ENCODE measurements around the gene ECT2. TPM values are rescaled to one million over a fixed set of nuclear protein-coding genes. Genes with fewer than 3 reads are reported as not detected.
"Not testable (repeated sequence)": the region's sequence is repeated elsewhere in the genome, so short reads cannot be mapped to it uniquely, and the experiment has no call there.

Gene ECT2
- polyA plus RNA-seq, 1 donor (not counting 4 experiments of a cell fraction or from before 2014, with no cell fraction given), result 34.2 TPM

- Histone ChIP-seq H3K27me3 (ENCODE audit: control insufficient read depth, extremely low read depth, insufficient read depth, low read length) (no peaks in the 10 kb centered on the region), H3K4me2 (ENCODE audit: control insufficient read depth, extremely low read depth, insufficient read depth, low read depth, low read length) (no peak overlapping the region), H2AFZ (ENCODE audit: control insufficient read depth, low read length) (no peak overlapping the region), H4K20me1 (ENCODE audit: control insufficient read depth, extremely low read depth, insufficient read depth, low read length) (no peaks in the 10 kb centered on the region), H3K36me3 (ENCODE audit: control insufficient read depth in 2 of 2, extremely low read depth in 1 of 2, insufficient read depth in 2 of 2, low read length in 2 of 2) (no peaks in the 10 kb centered on the region), H3K9ac (ENCODE audit: control insufficient read depth, extremely low read depth, insufficient read depth, low read length) (no peak overlapping the region), H3K9me1 (ENCODE audit: control insufficient read depth, extremely low read depth, insufficient read depth, low read length) (no peaks in the 10 kb centered on the region), H3K4me1 (ENCODE audit: control insufficient read depth, extremely low read depth, insufficient read depth, low read length) (no peaks in the 10 kb centered on the region), H3K4me3 (ENCODE audit: control insufficient read depth in 2 of 3, extremely low read depth in 1 of 3, insufficient read depth in 2 of 3, low read depth in 1 of 3, low read length in 3 of 3) (no peak overlapping the region), H3K9me3 (ENCODE audit: control insufficient read depth, low read depth, low read length) (peaks cover 5% of the 10 kb centered on the region), H3K27ac (ENCODE audit: control insufficient read depth, insufficient read depth, low read length) (no peak overlapping the region), H3K79me2 (ENCODE audit: control insufficient read depth, insufficient read depth, low read length) (no peaks in the 10 kb centered on the region)
- DNase-seq (ENCODE audit: low read depth, low spot score) (no peak), FAIRE-seq (no peak)
- dilution Hi-C loops (cut with MboI; ENCODE audit: extremely low pct_ligation_motif_present, low sequenced_read_pairs), result no loop called here
- TF ChIP-seq CTCF (optimal IDR thresholded peaks at IDR 0.05 in 1 of 3, IDR thresholded peaks at IDR 0.05 in 1 of 3, conservative IDR thresholded peaks at IDR 0.05 in 1 of 3; ENCODE audit: extremely low read depth in 1 of 3, insufficient read depth in 2 of 3, low read length in 3 of 3), result no peak
- TF ChIP-seq EZH2 (IDR thresholded peaks at IDR 0.05; ENCODE audit: low read length), result no peak
Measured at GRCh38 chr3:172717493-172718088, 32.9 kb upstream of the ECT2 start.

GRCh38 chr3:172722536-172723040 is 27.9 kb upstream of the ECT2 start:
- FAIRE-seq; H3K4me1 ChIP-seq (ENCODE audit: control insufficient read depth, extremely low read depth, insufficient read depth, low read length); H3K4me2 ChIP-seq (ENCODE audit: control insufficient read depth, extremely low read depth, insufficient read depth, low read depth, low read length); H4K20me1 ChIP-seq (ENCODE audit: control insufficient read depth, extremely low read depth, insufficient read depth, low read length); H3K79me2 ChIP-seq (ENCODE audit: control insufficient read depth, insufficient read depth, low read length); H3K9me1 ChIP-seq (ENCODE audit: control insufficient read depth, extremely low read depth, insufficient read depth, low read length); H3K27ac ChIP-seq (ENCODE audit: control insufficient read depth, insufficient read depth, low read length); H3K4me3 ChIP-seq (ENCODE audit: control insufficient read depth in 2 of 3, extremely low read depth in 1 of 3, insufficient read depth in 2 of 3, low read depth in 1 of 3, low read length in 3 of 3); H3K36me3 ChIP-seq (ENCODE audit: control insufficient read depth in 2 of 2, extremely low read depth in 1 of 2, insufficient read depth in 2 of 2, low read length in 2 of 2); H3K9me3 ChIP-seq (ENCODE audit: control insufficient read depth, low read depth, low read length); H3K9ac ChIP-seq (ENCODE audit: control insufficient read depth, extremely low read depth, insufficient read depth, low read length); H3K27me3 ChIP-seq (ENCODE audit: control insufficient read depth, extremely low read depth, insufficient read depth, low read length); dilution Hi-C loops (cut with MboI; ENCODE audit: extremely low pct_ligation_motif_present, low sequenced_read_pairs); DNase-seq (ENCODE audit: low read depth, low spot score); H2AFZ ChIP-seq (ENCODE audit: control insufficient read depth, low read length): not testable (repeated sequence)

- H3K4me3 ChIP-seq (ENCODE audit: control insufficient read depth in 2 of 3, extremely low read depth in 1 of 3, insufficient read depth in 2 of 3, low read depth in 1 of 3, low read length in 3 of 3), result no peak overlapping the region
- dilution Hi-C loops (cut with MboI; ENCODE audit: extremely low pct_ligation_motif_present, low sequenced_read_pairs), result no loop called here
- FAIRE-seq, result no peak
- DNase-seq (ENCODE audit: low read depth, low spot score), result no peak
- H2AFZ ChIP-seq (ENCODE audit: control insufficient read depth, low read length), result no peak overlapping the region
- no peaks in the 10 kb centered on the region for H3K79me2 ChIP-seq (ENCODE audit: control insufficient read depth, insufficient read depth, low read length)
- no peak overlapping the region for H3K27ac ChIP-seq (ENCODE audit: control insufficient read depth, insufficient read depth, low read length)
- no peaks in the 10 kb centered on the region for H3K27me3 ChIP-seq (ENCODE audit: control insufficient read depth, extremely low read depth, insufficient read depth, low read length)
- H3K9me1 ChIP-seq (ENCODE audit: control insufficient read depth, extremely low read depth, insufficient read depth, low read length), result no peaks in the 10 kb centered on the region
- no peak overlapping the region for H3K4me2 ChIP-seq (ENCODE audit: control insufficient read depth, extremely low read depth, insufficient read depth, low read depth, low read length)
- H4K20me1 ChIP-seq (ENCODE audit: control insufficient read depth, extremely low read depth, insufficient read depth, low read length), result no peaks in the 10 kb centered on the region
- no peaks in the 10 kb centered on the region for H3K36me3 ChIP-seq (ENCODE audit: control insufficient read depth in 2 of 2, extremely low read depth in 1 of 2, insufficient read depth in 2 of 2, low read length in 2 of 2)
- peaks cover 2% of the 10 kb centered on the region for H3K9me3 ChIP-seq (ENCODE audit: control insufficient read depth, low read depth, low read length)
- no peak overlapping the region for H3K9ac ChIP-seq (ENCODE audit: control insufficient read depth, extremely low read depth, insufficient read depth, low read length)
- H3K4me1 ChIP-seq (ENCODE audit: control insufficient read depth, extremely low read depth, insufficient read depth, low read length), result no peaks in the 10 kb centered on the region
- TF ChIP-seq CTCF (optimal IDR thresholded peaks at IDR 0.05 in 1 of 3, IDR thresholded peaks at IDR 0.05 in 1 of 3, conservative IDR thresholded peaks at IDR 0.05 in 1 of 3; ENCODE audit: extremely low read depth in 1 of 3, insufficient read depth in 2 of 3, low read length in 3 of 3), result no peak
- TF ChIP-seq EZH2 (IDR thresholded peaks at IDR 0.05; ENCODE audit: low read length), result no peak
Measured at GRCh38 chr3:172726380-172726779, 24.1 kb upstream of the ECT2 start.

Data from keratinocyte (primary cell).